HG03097 (cell line): ENCODE measurements around the gene SMYD3.

Experiments
- ATAC-seq: cut with Tn5 transposase; IDR thresholded peaks from one replicate; pipeline ENCODE4 v1.9.1; 2021; ENCODE audit not compliant: unreplicated experiment, low FRiP score

The SMYD3 gene

DNA sequence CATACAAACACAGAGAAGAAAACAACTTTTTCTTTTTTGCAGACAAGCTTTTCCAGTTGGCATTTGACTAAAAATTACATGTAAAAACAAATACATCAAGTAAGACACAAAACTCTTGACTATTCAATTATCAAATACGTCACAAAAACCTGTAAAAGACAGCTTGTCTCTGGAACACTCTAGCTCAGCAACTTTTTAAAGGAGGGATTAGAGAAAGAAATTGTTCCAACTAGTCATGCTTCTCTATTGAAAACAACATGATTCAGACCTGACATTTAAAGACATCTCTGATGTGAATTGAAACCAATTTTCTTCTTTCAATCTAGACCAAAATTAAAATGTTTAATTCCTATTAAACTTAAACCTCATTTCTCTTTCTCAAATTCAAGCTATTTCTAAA is 30.3 kb downstream of the SMYD3 start:
- no peak for ATAC-seq

- no peak for ATAC-seq
Measured at GRCh38 chr1:246471688-246472087, 35.4 kb downstream of the SMYD3 start.

DNA sequence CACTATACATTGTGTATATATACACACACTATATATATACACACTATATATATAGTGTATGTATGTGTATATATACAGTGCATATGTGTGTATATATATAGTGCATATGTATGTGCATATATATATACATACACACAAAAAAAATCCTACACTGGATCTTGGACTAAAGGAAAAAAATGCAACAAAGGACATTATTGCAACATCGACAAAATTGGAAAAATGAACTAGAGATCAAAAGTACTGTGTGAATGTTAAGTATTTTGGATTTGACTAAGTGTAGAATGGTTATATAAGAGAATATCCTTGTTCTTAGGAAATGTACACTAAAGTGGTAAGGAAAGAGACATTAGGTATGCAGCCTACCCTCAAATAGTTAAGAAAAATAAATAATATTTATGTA is 36.5 kb downstream of the SMYD3 start:
- no peak for ATAC-seq

- ATAC-seq, result no peak
Measured at GRCh38 chr1:246462986-246463385, 44.1 kb downstream of the SMYD3 start.

- ATAC-seq, result no peak
Measured at GRCh38 chr1:246460406-246460805, 46.7 kb downstream of the SMYD3 start.

DNA sequence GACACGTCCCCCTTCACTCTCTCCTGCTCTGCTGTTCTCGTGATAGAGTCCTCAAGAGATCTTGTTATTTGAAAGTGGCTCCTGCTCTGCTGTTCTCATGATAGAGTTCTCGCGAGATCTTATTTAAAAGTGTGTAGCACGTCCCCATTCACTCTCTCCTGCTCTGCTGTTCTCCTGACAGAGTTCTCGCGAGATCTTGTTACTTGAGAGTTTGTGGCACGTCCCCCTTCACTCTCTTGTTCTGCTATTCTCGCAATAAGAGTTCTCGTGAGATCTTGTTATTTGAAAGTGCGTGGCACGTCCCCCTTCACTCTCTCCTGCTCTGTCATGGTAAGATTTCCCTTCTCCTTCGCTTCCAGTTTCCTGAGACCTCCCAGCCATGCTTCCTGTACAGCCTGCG is 47.9 kb downstream of the SMYD3 start:
- ATAC-seq, result no peak

DNA sequence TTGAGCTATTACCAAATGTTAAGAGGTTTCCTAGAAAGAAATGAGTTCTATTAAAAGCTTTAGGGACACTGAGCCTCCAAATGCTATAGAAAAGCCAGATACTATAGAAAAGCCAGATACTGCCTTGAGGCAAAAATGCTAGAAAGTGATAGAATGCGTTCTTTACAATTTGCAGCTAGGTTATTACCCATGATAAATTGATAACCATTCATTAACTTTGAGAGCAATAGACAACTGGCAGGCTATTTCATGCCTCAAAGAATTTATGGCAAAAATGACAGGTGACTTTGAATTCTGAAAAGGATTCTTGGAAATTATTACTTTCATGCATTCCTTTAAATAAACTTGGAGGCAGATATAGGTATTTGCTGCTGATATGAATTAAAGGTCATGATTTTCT is 51.6 kb downstream of the SMYD3 start:
- no peak for ATAC-seq

- ATAC-seq, result no peak
Measured at GRCh38 chr1:246454655-246455054, 52.4 kb downstream of the SMYD3 start.

GRCh38 chr1:246450611-246451251 is 56.3 kb downstream of the SMYD3 start:
- no peak for ATAC-seq

GRCh38 chr1:246448373-246448772 is 58.7 kb downstream of the SMYD3 start:
- no peak for ATAC-seq

DNA sequence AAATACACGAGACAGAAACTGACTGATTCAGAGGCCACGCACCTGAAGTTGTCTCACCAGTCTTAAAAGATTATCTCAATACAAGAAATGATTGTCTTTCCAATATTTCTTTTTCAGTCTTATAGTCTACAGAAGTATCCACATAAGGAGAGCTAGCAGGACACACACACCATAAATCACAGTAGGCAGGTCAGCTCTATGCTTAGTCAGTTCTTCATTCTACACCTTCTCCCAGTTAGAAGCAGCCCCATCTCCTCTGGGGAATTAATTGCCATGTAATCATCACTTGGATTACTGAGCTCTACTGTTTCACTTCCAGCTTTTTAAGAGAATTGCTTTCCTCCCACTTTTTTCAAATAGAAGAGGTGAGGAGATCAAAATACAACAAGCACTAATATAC is 59.6 kb downstream of the SMYD3 start:
- ATAC-seq, result no peak

GRCh38 chr1:246445503-246445902 is 61.6 kb downstream of the SMYD3 start:
- no peak for ATAC-seq

- ATAC-seq, result no peak
Measured at GRCh38 chr1:246444617-246445016, 62.5 kb downstream of the SMYD3 start.

DNA sequence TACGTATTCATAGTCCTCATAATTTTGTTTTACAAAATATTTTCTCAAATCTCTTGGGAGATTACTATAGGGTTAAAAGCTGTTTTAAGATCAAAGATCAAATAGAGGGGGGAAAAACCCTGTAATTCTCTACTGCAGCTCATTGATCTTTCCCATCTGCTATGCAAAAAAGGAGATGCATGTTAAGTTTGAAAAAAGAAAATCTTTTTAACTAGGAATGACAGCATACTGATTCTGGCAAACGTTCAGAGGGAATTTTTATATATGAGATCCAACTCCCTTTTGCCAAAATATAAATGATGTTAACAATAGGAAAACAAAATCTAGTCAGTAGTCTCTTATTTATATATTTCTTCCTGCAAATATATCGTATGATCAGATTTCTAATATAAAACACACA is 69.1 kb downstream of the SMYD3 start:
- no peak for ATAC-seq

GRCh38 chr1:246435421-246436041 is 71.5 kb downstream of the SMYD3 start:
- no peak for ATAC-seq

GRCh38 chr1:246434335-246434734 is 72.7 kb downstream of the SMYD3 start:
- no peak for ATAC-seq

- ATAC-seq, result no peak
Measured at GRCh38 chr1:246428542-246429308, 78.4 kb downstream of the SMYD3 start.

DNA sequence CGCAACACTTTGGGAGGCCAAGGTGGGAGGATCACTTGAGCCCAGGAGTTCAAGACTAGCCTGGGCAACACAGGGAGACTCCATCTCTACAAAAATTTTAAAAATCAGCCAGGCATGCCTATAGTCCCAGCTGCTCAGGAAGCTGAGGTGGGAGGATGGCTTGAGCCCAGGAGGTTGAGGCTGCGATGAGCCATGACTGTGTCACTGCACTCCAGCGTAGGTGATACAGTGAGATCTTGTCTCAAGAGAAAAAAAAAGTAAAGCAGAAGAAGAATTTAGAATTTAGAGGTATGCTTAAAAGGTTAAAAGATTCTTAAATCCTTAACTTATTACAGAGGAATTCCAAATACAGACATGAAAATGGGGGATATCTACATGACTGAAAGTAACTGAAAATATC is 79.5 kb downstream of the SMYD3 start:
- ATAC-seq, result no peak

- no peak for ATAC-seq
Measured at GRCh38 chr1:246425895-246426294, 81.2 kb downstream of the SMYD3 start.

DNA sequence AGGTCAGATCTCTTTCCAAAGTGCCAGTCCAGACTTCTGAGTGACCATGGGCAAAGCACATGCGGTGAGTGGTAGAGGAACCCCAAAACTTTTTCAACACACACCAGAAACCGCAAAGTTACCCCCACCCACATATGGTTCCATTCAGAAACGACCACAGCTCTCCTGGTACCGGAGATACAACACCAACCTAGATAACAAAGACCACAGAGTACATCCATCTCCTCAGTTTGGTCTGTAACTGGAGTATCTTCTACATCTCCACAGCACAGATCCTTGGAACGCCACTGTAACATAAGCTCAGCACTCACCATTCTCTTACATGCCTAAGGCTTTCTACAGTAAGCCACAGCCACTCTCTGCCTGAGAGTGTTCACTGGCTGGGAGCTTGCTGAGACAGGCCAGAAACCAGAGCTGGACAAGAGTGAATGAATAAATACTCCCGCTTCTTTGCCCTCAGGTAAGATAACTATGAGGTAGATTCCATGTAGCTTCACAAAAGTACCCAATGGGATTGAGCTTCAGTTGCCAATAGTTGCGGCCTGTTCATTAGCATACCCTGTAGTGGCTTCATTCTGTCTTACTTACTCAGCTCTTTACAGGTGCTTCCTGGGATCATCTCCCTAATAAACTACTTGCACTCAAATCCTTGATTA is 81.8 kb downstream of the SMYD3 start:
- ATAC-seq, result no peak

GRCh38 chr1:246420300-246420699 is 86.8 kb downstream of the SMYD3 start:
- no peak for ATAC-seq
